ENCODE results near the gene CCDC92.
A peak's percentile ranks its signal among the peaks of the same experiment; 100 is the strongest.
"Not testable (repeated sequence)": the region's sequence is repeated elsewhere in the genome, so short reads cannot be mapped to it uniquely, and the experiment has no call there.

Gene CCDC92

GRCh38 chr12:123917337-123917850 is 55.2 kb downstream of the CCDC92 start:
- no peaks in the 10 kb centered on the region for H3K9me3 Mint-ChIP-seq
- no peaks in the 10 kb centered on the region for H3K36me3 Mint-ChIP-seq (ENCODE audit: low read depth)
- no peaks in the 10 kb centered on the region for H3K4me1 Mint-ChIP-seq
- no peak overlapping the region for H3K27ac Mint-ChIP-seq
- H3K27me3 Mint-ChIP-seq (ENCODE audit: low read depth): peaks cover 26% of the 10 kb centered on the region
- no peak overlapping the region for H3K4me3 Mint-ChIP-seq
- TF ChIP-seq CTCF (IDR thresholded peaks at IDR 0.05; ENCODE audit: unreplicated experiment in 3 of 3): no peak

GRCh38 chr12:123916729-123917128 is 55.9 kb downstream of the CCDC92 start:
- Mint-ChIP-seq H3K27me3 (ENCODE audit: low read depth) (peaks cover 26% of the 10 kb centered on the region), H3K9me3 (no peaks in the 10 kb centered on the region), H3K36me3 (ENCODE audit: low read depth) (no peaks in the 10 kb centered on the region), H3K27ac (no peak overlapping the region), H3K4me3 (no peak overlapping the region), H3K4me1 (no peaks in the 10 kb centered on the region)
- no peak for TF ChIP-seq CTCF (IDR thresholded peaks at IDR 0.05; ENCODE audit: unreplicated experiment in 3 of 3)

DNA sequence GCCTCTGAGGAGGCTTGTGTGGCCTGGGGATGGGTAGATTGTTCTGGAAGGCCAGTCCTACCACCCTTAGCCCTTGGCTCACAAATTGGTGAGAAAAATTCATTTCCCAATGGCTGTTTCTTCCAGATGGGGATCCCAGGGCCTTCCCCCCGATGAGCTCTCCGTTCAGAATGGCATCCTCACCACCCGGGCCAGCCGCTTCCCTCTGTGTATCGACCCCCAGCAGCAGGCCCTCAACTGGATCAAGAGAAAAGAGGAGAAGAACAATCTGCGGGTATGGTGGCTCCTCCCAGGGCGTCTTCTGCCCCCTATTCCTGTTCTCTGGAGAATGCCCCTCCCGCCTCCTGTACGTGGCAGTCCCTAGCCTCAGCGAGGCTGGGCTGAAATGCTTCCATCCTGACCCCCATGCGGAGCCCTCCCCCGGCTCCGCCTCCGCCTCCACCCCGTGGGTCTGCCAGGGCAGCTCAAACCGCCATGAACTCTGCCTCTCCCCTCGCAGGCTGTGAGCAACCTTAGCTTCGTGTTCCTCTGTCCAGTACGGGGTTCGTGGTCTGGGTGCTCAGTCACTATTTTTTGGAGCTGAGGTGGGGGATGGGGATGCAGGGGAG is 57.8 kb downstream of the CCDC92 start:
- Mint-ChIP-seq H3K27ac (no peak overlapping the region), H3K27me3 (ENCODE audit: low read depth) (peaks cover 36% of the 10 kb centered on the region), H3K36me3 (ENCODE audit: low read depth) (no peaks in the 10 kb centered on the region), H3K4me3 (no peak overlapping the region), H3K4me1 (peaks cover 11% of the 10 kb centered on the region), H3K9me3 (no peaks in the 10 kb centered on the region)
- TF ChIP-seq CTCF (IDR thresholded peaks at IDR 0.05; ENCODE audit: unreplicated experiment in 3 of 3): no peak

DNA sequence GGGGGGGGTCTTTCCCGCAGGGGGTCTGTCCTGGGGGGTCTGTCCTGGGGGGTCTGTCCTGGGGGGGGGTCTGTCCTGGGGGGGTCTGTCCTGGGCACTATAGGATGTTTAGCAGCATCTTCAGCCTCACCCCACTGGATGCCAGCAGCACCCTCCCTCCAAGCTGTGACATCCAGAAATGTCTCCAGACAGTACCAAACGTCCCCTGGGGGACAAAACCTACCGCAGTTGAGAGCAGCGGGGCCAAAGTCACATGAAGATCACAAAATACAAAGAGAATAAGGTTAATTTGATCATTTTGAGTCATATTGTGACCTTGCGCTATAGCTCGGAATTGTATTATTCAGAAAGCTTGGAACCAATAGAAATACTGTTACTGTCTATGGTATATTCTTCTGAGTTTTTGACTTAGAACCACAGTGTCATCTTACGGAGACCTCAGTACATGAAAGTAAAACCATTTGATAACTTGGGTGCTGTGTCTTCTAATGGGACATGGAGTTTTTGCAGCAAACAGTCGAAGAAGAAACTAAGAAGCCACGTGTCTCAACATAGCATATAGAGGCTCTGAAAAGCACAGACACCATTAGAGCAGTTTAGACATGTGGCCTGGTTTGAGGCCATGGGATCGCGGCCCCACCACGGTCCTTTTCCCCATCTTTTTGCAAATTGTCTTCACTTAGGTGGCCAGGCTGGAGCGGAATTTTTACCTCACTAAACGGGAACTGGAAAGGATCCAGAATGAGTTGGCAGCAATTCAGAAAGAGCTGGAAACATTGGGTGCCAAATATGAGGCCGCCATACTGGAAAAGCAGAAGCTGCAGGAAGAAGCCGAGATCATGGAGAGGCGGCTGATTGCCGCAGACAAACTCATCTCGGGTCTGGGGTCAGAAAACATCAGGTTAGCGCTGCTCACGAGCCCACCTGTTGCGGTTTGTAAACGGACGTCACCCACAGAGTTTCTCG is 59.9 kb downstream of the CCDC92 start:
- H3K36me3 Mint-ChIP-seq (ENCODE audit: low read depth): no peaks in the 10 kb centered on the region
- H3K4me1 Mint-ChIP-seq: peaks cover 30% of the 10 kb centered on the region
- H3K4me3 Mint-ChIP-seq: no peak overlapping the region
- no peaks in the 10 kb centered on the region for H3K9me3 Mint-ChIP-seq
- peaks cover 32% of the 10 kb centered on the region for H3K27me3 Mint-ChIP-seq (ENCODE audit: low read depth)
- H3K27ac Mint-ChIP-seq: peak overlapping the region; percentile 7 to 35 (median 13)
- TF ChIP-seq CTCF (IDR thresholded peaks at IDR 0.05; ENCODE audit: unreplicated experiment in 3 of 3): no peak

GRCh38 chr12:123911672-123912409 is 60.8 kb downstream of the CCDC92 start:
- Mint-ChIP-seq H3K4me1 (peaks cover 39% of the 10 kb centered on the region), H3K27me3 (ENCODE audit: low read depth) (peaks cover 27% of the 10 kb centered on the region)
- not testable (repeated sequence) for H3K36me3 Mint-ChIP-seq (ENCODE audit: low read depth); H3K9me3 Mint-ChIP-seq; H3K27ac Mint-ChIP-seq; H3K4me3 Mint-ChIP-seq

- Mint-ChIP-seq H3K27ac (peak overlapping the region; percentile 53 to 68 (median 54)), H3K4me1 (peaks cover 43% of the 10 kb centered on the region), H3K4me3 (no peak overlapping the region), H3K36me3 (ENCODE audit: low read depth) (no peaks in the 10 kb centered on the region), H3K27me3 (ENCODE audit: low read depth) (peaks cover 18% of the 10 kb centered on the region), H3K9me3 (no peaks in the 10 kb centered on the region)
- TF ChIP-seq CTCF (IDR thresholded peaks at IDR 0.05; ENCODE audit: unreplicated experiment in 3 of 3): no peak
These were observed 61.9 kb downstream of the CCDC92 start for GRCh38 chr12:123910761-123911193.
